ENCODE measurements around the gene GNPTG. TPM values are rescaled to one million over a fixed set of nuclear protein-coding genes. Genes with fewer than 3 reads are reported as not detected.

The GNPTG gene
- total RNA-seq, 1 donor from 2014 or later, result 50.5 TPM

DNA sequence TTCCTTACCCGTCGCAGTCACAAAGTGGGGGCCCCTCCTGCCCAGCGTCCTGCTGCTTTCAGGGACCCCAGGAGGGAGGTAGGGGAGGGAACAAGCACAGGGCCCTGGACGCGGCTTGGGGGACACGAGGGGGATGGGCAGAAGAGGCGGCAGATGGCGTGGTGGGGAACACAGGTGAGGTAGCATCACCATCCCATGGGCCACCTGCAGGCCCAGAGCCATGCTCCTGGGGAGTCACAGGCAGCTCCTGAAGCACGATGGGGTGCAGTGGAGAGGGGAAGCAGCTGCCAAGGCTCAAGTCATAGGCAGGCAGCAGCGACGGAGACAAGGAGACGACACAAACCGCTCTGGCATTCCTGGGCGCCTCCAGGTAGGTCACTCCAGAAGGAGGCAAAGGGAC, 52.0 kb downstream of the GNPTG start:
- DNase-seq, result no peak
- peaks cover 5% of the 10 kb centered on the region for H3K27me3 Mint-ChIP-seq (ENCODE audit: unreplicated experiment)
- H3K36me3 Mint-ChIP-seq (ENCODE audit: unreplicated experiment), result no peaks in the 10 kb centered on the region
- H3K4me1 Mint-ChIP-seq (ENCODE audit: low read depth, unreplicated experiment), result peaks cover 3% of the 10 kb centered on the region
- no peak overlapping the region for H3K4me3 Mint-ChIP-seq (ENCODE audit: unreplicated experiment)
- peaks cover 4% of the 10 kb centered on the region for H3K9me3 Mint-ChIP-seq (ENCODE audit: unreplicated experiment)
- H3K27ac Mint-ChIP-seq (ENCODE audit: unreplicated experiment), result no peak overlapping the region
- TF ChIP-seq CTCF (IDR thresholded peaks at IDR 0.05; ENCODE audit: partially characterized antibody, unreplicated experiment), result no peak

DNA sequence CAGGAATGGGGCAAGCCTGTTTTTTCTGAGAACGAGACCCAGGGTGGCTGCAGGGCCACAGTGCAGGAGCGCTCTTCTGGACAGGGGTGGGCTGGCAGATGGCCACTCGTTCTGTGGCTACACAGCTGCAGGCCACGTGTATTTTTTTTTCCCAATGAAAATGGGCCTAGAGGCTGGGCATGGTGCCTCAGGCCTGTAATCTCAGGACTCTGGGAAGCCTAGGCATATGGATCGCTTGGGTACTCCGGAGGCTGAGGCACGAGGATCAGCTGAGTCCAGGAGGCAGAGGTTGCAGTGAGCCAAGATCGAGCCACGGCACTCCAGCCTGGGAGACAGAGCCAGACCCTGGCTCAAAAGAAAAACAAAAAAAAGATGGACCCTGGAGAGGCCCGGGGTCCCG, 56.0 kb downstream of the GNPTG start:
- H3K27ac Mint-ChIP-seq (ENCODE audit: unreplicated experiment), result peak overlapping the region; percentile 96
- H3K36me3 Mint-ChIP-seq (ENCODE audit: unreplicated experiment), result no peaks in the 10 kb centered on the region
- peaks cover 5% of the 10 kb centered on the region for H3K27me3 Mint-ChIP-seq (ENCODE audit: unreplicated experiment)
- H3K4me3 Mint-ChIP-seq (ENCODE audit: unreplicated experiment), result peak overlapping the region; percentile 82
- no peak for DNase-seq
- no peak for TF ChIP-seq CTCF (IDR thresholded peaks at IDR 0.05; ENCODE audit: partially characterized antibody, unreplicated experiment)
- H3K4me1 Mint-ChIP-seq (ENCODE audit: low read depth, unreplicated experiment), result peaks cover 8% of the 10 kb centered on the region
- peaks cover 8% of the 10 kb centered on the region for H3K9me3 Mint-ChIP-seq (ENCODE audit: unreplicated experiment)

DNA sequence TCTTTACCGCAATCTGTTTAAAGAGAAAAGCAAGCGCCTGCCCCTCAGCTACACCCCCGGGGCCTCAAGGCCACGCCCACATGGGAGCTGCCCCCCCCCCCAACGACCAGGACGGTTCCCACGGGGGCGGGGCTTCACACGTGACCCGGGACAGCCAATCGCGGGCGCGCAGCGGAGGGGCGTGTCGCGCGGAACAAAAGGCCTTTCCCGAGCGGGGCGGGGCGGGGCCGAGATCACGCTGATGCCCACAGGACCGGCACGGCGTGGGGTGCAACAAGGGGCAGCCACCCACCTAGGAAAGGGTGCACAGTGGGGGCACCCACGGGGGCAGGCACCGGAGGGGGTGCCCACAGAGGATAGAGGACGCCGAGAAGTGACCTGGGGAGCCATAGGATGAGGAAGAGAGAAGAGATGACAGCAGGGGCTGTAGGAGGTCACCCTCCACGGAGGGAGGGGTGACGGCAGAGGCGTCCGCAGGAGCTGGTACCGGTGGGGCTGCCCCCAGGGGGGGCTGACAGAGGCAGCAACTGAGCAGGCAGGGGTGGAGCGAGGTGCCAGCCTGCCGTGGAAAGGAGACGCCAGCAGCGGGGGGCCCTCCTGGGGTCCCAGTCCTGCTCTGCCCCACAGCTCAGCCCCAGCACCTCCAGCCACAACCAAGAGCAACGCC, 56.6 kb downstream of the GNPTG start:
- H3K4me3 Mint-ChIP-seq (ENCODE audit: unreplicated experiment), result peak overlapping the region; percentile 88
- peak; percentile 97 for DNase-seq
- H3K4me1 Mint-ChIP-seq (ENCODE audit: low read depth, unreplicated experiment), result peaks cover 8% of the 10 kb centered on the region
- H3K9me3 Mint-ChIP-seq (ENCODE audit: unreplicated experiment), result peaks cover 8% of the 10 kb centered on the region
- TF ChIP-seq CTCF (IDR thresholded peaks at IDR 0.05; ENCODE audit: partially characterized antibody, unreplicated experiment), result no peak
- peaks cover 5% of the 10 kb centered on the region for H3K27me3 Mint-ChIP-seq (ENCODE audit: unreplicated experiment)
- peak overlapping the region; percentile 90 for H3K27ac Mint-ChIP-seq (ENCODE audit: unreplicated experiment)
- H3K36me3 Mint-ChIP-seq (ENCODE audit: unreplicated experiment), result no peaks in the 10 kb centered on the region

- no peak for TF ChIP-seq CTCF (IDR thresholded peaks at IDR 0.05; ENCODE audit: partially characterized antibody, unreplicated experiment)
- Mint-ChIP-seq H3K36me3 (ENCODE audit: unreplicated experiment) (no peaks in the 10 kb centered on the region), H3K9me3 (ENCODE audit: unreplicated experiment) (peaks cover 10% of the 10 kb centered on the region), H3K4me1 (ENCODE audit: low read depth, unreplicated experiment) (peaks cover 5% of the 10 kb centered on the region), H3K27ac (ENCODE audit: unreplicated experiment) (no peak overlapping the region), H3K4me3 (ENCODE audit: unreplicated experiment) (no peak overlapping the region), H3K27me3 (ENCODE audit: unreplicated experiment) (peaks cover 3% of the 10 kb centered on the region)
- no peak for DNase-seq
Observed at GRCh38 chr16:1412847-1413246, 61.1 kb downstream of the GNPTG start.

Other genes starting within 250 kb of the GNPTG start
- gene CACNA1H, start 198.8 kb upstream of the GNPTG start, total RNA-seq (ENCODE audit: unreplicated experiment), result 161 TPM
- gene TPSG1, start 126.7 kb upstream of the GNPTG start, total RNA-seq (ENCODE audit: unreplicated experiment), result not detected
- not detected for gene TPSB2, start 121.7 kb upstream of the GNPTG start, total RNA-seq (ENCODE audit: unreplicated experiment)
- not detected for gene TPSAB1, start 111.2 kb upstream of the GNPTG start, total RNA-seq (ENCODE audit: unreplicated experiment)
- gene TPSD1, start 95.9 kb upstream of the GNPTG start, total RNA-seq (ENCODE audit: unreplicated experiment), result not detected
- gene UBE2I, start 42.3 kb upstream of the GNPTG start, total RNA-seq (ENCODE audit: unreplicated experiment), result 256 TPM
- gene BAIAP3, start 18.3 kb upstream of the GNPTG start, total RNA-seq (ENCODE audit: unreplicated experiment), result 26.7 TPM
- 52.5 TPM for gene TSR3, start 53 bp upstream of the GNPTG start, total RNA-seq (ENCODE audit: unreplicated experiment)
- gene UNKL, start 62.8 kb downstream of the GNPTG start, total RNA-seq (ENCODE audit: unreplicated experiment), result 30.7 TPM
- gene UQCC4, start 68.8 kb downstream of the GNPTG start, total RNA-seq (ENCODE audit: unreplicated experiment), result 10.4 TPM
- gene PERCC1, start 79.1 kb downstream of the GNPTG start, total RNA-seq (ENCODE audit: unreplicated experiment), result not detected
- 4.2 TPM for gene CCDC154, start 92.6 kb downstream of the GNPTG start, total RNA-seq (ENCODE audit: unreplicated experiment)
- gene CLCN7, start 123.1 kb downstream of the GNPTG start, total RNA-seq (ENCODE audit: unreplicated experiment), result 118 TPM
- 2.2 TPM for gene PTX4, start 137.0 kb downstream of the GNPTG start, total RNA-seq (ENCODE audit: unreplicated experiment)
- 101 TPM for gene TELO2, start 141.4 kb downstream of the GNPTG start, total RNA-seq (ENCODE audit: unreplicated experiment)
- gene TMEM204, start 181.7 kb downstream of the GNPTG start, total RNA-seq (ENCODE audit: unreplicated experiment), result 0.22 TPM